ENCODE data around the gene S100A3.
"Not testable (repeated sequence)": the region's sequence is repeated elsewhere in the genome, so short reads cannot be mapped to it uniquely, and the experiment has no call there.

The S100A3 gene

GRCh38 chr1:153548722-153549688, at the start of gene S100A3:
S100A3 (minus strand) TSS chr1:153549258; CDS start chr1:153548485, 773 bp downstream.
- no peak for DNase-seq

GRCh38 chr1:153598309-153599172, 49.5 kb upstream of the S100A3 start:
- DNase-seq, result peak; percentile 25

- DNase-seq, result no peak
Measured at GRCh38 chr1:153597206-153597605, 48.1 kb upstream of the S100A3 start.

GRCh38 chr1:153592748-153593147, 43.7 kb upstream of the S100A3 start:
- no peak for DNase-seq

GRCh38 chr1:153588482-153588881, 39.4 kb upstream of the S100A3 start:
- no peak for DNase-seq

- not testable (repeated sequence) for DNase-seq
Measured at GRCh38 chr1:153588033-153588432, 39.0 kb upstream of the S100A3 start.

- DNase-seq, result no peak
Measured at GRCh38 chr1:153587314-153587713, 38.3 kb upstream of the S100A3 start.

GRCh38 chr1:153586347-153586746, 37.3 kb upstream of the S100A3 start:
- no peak for DNase-seq

- no peak for DNase-seq
Measured at GRCh38 chr1:153585006-153585405, 35.9 kb upstream of the S100A3 start.

GRCh38 chr1:153583976-153584375, 34.9 kb upstream of the S100A3 start:
- no peak for DNase-seq

GRCh38 chr1:153583514-153583913, 34.5 kb upstream of the S100A3 start:
- not testable (repeated sequence) for DNase-seq

GRCh38 chr1:153582836-153583235, 33.8 kb upstream of the S100A3 start:
- not testable (repeated sequence) for DNase-seq

GRCh38 chr1:153578936-153579335, 29.9 kb upstream of the S100A3 start:
- DNase-seq, result no peak

GRCh38 chr1:153578490-153578889, 29.4 kb upstream of the S100A3 start:
- no peak for DNase-seq

- DNase-seq, result no peak
Measured at GRCh38 chr1:153577624-153578051, 28.6 kb upstream of the S100A3 start.

GRCh38 chr1:153577138-153577537, 28.1 kb upstream of the S100A3 start:
- DNase-seq, result no peak

- not testable (repeated sequence) for DNase-seq
Measured at GRCh38 chr1:153575497-153575896, 26.4 kb upstream of the S100A3 start.

GRCh38 chr1:153575081-153575491, 26.0 kb upstream of the S100A3 start:
- not testable (repeated sequence) for DNase-seq

- no peak for DNase-seq
Measured at GRCh38 chr1:153573351-153573750, 24.3 kb upstream of the S100A3 start.

GRCh38 chr1:153572569-153573015, 23.5 kb upstream of the S100A3 start:
- no peak for DNase-seq

GRCh38 chr1:153571706-153572105, 22.6 kb upstream of the S100A3 start:
- DNase-seq, result no peak

- no peak for DNase-seq
Measured at GRCh38 chr1:153570874-153571273, 21.8 kb upstream of the S100A3 start.

- DNase-seq, result no peak
Measured at GRCh38 chr1:153569465-153569864, 20.4 kb upstream of the S100A3 start.
